MCF 10A (cell line): ENCODE results near the gene CRIP1. TPM values are rescaled to one million over a fixed set of nuclear protein-coding genes. Genes with fewer than 3 reads are reported as not detected.
A peak's percentile ranks its signal among the peaks of the same experiment; 100 is the strongest.

Experiments used
- BruUV-seq: library from RNA; stranded (reverse); fragments of 400-500 nt; replicated peaks from 2 replicates; lab custom pipeline; 2021; lab: Mats Ljungman, UMichigan
- CTCF ChIA-PET: fragments of 300-600 bp; sonication (Branson Sonifier 250); formaldehyde crosslinking; extraction: SDS; loops from one replicate; lab custom pipeline; 2021; ENCODE audit warnings: antibody characterized with exemption, inconsistent platforms; lab: Yijun Ruan, JAX
- POLR2A ChIA-PET: fragments of 300-600, 350-650 bp; sonication (Branson Sonifier 250); formaldehyde crosslinking; extraction: SDS; loops from one replicate; lab custom pipeline; 2020; ENCODE audit warnings: antibody characterized with exemption, inconsistent platforms; lab: Yijun Ruan, JAX
- DNase-seq: peaks from one replicate; pipeline ENCODE4 v3.0.0-alpha.2; 2018; ENCODE audit not compliant: unreplicated experiment
- H3K27ac Mint-ChIP-seq: one replicate; pipeline ENCODE4 v1.8.0; 2022; ENCODE audit warnings: mild to moderate bottlenecking, low read depth, mixed read lengths; ENCODE audit not compliant: unreplicated experiment
- H3K27me3 Mint-ChIP-seq: one replicate; pipeline ENCODE4 v1.8.0; 2022; ENCODE audit warnings: mixed read lengths; ENCODE audit not compliant: insufficient read depth, unreplicated experiment
- H3K36me3 Mint-ChIP-seq: one replicate; pipeline ENCODE4 v1.8.0; 2022; ENCODE audit warnings: mild to moderate bottlenecking, moderate library complexity, mixed read lengths; ENCODE audit not compliant: insufficient read depth, unreplicated experiment
- H3K4me1 Mint-ChIP-seq: one replicate; pipeline ENCODE4 v1.8.0; 2022; ENCODE audit warnings: mixed read lengths; ENCODE audit not compliant: insufficient read depth, unreplicated experiment
- H3K4me3 Mint-ChIP-seq: one replicate; pipeline ENCODE4 v1.8.0; 2022; ENCODE audit warnings: mild to moderate bottlenecking, moderate library complexity, mixed read lengths; ENCODE audit not compliant: unreplicated experiment
- H3K9me3 Mint-ChIP-seq: one replicate; pipeline ENCODE4 v1.8.0; 2022; ENCODE audit warnings: mixed read lengths; ENCODE audit not compliant: unreplicated experiment
- intact Hi-C: fragments of 100-400 bp; cut with micrococcal nuclease; formaldehyde crosslinking; loops from 2 replicates; pipeline ENCODE4 v1.14.1; 2022
- total RNA-seq: library from RNA; stranded (reverse); gene quantifications from 2 replicates; pipeline ENCODE4 v1.2.3, GENCODE V29; 2022
- TF ChIP-seq, protein P1 (sequence below): fragments of 200-600 bp; IDR thresholded peaks from one replicate; pipeline ENCODE4 v1.8.0; 2022; ENCODE audit warnings: antibody characterized with exemption, mild to moderate bottlenecking; ENCODE audit not compliant: unreplicated experiment

The CRIP1 gene
- total RNA-seq, 1 experiment from 2014 or later, result not detected

DNA sequence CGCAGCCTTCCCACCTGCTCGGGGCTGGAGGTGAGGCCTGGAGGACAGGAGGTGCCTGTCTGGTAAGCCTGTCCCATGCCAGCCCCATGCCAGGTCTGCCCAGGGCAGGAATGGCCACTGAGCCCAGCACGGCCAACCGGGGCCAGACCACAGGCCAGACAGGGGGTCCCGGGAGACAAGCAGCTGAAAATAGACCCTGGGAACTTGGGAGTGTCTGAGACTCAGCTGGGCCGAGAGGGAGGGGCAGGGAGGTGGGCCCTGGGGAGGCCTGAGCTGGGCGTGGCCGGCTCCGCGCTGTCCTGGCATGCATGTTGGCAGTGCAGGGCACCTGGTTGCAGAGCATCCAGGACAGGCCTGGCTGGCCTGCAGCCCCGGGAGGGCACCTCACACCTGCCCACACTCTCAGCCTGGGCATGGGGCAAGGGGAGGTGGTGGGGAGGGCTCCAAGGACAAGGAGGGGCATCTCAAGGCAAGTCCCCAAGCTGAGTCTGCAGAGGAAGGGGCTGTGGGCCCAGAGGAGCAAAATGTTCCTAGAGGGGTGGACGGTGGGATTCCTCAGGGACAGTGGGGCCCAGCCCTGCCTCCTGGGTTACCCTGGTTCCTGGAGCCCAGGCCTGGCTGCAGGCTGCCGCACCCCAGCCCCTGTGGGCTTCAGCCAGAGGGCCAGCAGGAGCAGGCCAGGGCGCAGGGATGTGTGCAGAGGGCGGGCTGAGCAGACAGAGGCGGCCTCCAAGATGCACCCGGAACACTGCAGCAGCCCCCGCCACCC is 3.2 kb upstream of the CRIP1 start:
- CTCF ChIA-PET, result interaction anchor here (1.3 to 2.1 kb wide), 2 partner anchors 35 to 132 kb away, joined by 4 read pairs; no protein-coding TSS in a partner anchor

DNA sequence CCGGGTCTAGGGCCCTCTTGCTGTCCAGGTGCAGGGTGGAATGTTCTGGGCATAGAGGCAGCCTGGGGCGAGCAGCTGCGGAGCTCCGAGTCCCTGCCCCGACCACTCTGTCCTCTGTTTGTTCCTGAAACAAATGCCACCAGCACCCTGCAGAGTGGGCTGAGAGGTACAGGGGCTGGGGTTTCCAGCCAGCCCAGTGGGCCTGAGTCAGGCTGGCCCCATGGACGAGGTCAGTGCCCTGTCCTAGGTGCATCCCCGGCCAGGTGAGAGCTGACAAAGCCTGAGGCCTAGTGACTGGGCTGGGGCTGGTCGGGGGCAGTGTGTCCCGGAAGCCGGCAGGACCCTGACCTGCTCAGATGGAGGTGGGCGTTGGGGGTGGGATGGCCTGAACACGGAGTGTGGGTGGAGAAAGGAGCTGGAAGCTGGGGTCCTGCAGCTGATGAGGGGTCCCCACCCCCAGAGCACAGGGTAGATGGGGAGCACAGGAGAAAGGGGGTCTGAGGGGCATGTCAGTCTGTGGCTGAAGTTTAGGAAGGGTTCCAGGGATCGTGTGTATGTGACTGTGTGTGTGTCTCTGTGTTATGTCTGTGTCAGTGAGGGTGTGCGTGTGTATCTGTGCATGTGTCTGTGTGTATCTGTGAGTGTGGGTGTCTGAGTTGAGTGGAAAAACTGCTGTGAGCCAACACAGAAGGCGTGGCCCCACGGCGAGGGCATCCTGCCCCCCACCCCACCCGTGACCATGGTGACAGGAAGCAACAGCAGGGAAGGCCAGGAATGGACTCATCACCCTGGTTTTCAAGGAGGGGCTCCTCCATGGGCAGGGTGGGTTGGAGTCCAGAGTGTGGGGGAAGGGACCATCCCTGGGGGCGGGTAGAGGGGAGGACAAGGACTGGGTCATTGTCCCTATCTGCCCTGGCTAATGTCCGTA is 2.4 kb upstream of the CRIP1 start:
- H3K9me3 Mint-ChIP-seq, result no peaks in the 10 kb centered on the region
- no peak overlapping the region for H3K27ac Mint-ChIP-seq
- intact Hi-C loops, result no loop called here
- no peaks in the 10 kb centered on the region for H3K27me3 Mint-ChIP-seq
- ChIA-PET CTCF (no interaction called here), POLR2A (no interaction called here)
- TF ChIP-seq, protein P1, sequence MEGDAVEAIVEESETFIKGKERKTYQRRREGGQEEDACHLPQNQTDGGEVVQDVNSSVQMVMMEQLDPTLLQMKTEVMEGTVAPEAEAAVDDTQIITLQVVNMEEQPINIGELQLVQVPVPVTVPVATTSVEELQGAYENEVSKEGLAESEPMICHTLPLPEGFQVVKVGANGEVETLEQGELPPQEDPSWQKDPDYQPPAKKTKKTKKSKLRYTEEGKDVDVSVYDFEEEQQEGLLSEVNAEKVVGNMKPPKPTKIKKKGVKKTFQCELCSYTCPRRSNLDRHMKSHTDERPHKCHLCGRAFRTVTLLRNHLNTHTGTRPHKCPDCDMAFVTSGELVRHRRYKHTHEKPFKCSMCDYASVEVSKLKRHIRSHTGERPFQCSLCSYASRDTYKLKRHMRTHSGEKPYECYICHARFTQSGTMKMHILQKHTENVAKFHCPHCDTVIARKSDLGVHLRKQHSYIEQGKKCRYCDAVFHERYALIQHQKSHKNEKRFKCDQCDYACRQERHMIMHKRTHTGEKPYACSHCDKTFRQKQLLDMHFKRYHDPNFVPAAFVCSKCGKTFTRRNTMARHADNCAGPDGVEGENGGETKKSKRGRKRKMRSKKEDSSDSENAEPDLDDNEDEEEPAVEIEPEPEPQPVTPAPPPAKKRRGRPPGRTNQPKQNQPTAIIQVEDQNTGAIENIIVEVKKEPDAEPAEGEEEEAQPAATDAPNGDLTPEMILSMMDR, result no peak
- no peak for DNase-seq
- H3K36me3 Mint-ChIP-seq, result peaks cover 12% of the 10 kb centered on the region
- H3K4me1 Mint-ChIP-seq, result peaks cover 20% of the 10 kb centered on the region
- no TSS peak for BruUV-seq
- no peak overlapping the region for H3K4me3 Mint-ChIP-seq

More for the DNA sequence above, 3.2 kb upstream of the CRIP1 start:
- Mint-ChIP-seq H3K4me1 (peaks cover 20% of the 10 kb centered on the region), H3K27ac (peak overlapping the region; percentile 99), H3K36me3 (peaks cover 12% of the 10 kb centered on the region), H3K27me3 (no peaks in the 10 kb centered on the region), H3K4me3 (no peak overlapping the region), H3K9me3 (no peaks in the 10 kb centered on the region)
- intact Hi-C loops, result no loop called here
- POLR2A ChIA-PET, result no interaction called here
- peak; percentile 37 for DNase-seq
- BruUV-seq, result no TSS peak
- TF ChIP-seq, protein P1, result no peak

DNA sequence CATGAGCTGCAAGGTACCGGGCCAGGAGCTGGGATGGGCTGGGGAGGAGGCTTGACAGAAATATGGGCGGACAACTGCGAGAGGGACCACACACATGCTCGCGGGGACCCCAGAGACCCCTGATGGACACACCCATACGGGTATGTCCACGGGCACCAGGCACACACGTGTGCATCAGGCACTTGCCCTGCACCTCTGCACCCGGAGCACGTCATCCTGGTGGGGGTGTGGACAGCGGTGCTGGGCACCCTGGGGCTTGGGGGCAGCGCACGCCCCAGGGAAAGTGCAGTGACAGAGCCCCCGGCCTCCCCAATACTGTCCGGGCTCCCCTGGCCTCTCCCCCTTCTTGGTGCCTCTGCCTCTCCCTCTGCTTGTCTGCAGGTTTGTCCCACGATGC is 1.7 kb upstream of the CRIP1 start:
- no TSS peak for BruUV-seq
- H3K27me3 Mint-ChIP-seq, result no peaks in the 10 kb centered on the region
- H3K9me3 Mint-ChIP-seq, result no peaks in the 10 kb centered on the region
- ChIA-PET CTCF (interaction anchor here (1.1 kb wide), 1 partner anchor 12 kb away, joined by 3 read pairs; no protein-coding TSS in a partner anchor), POLR2A (no interaction called here)
- DNase-seq, result no peak
- no peak overlapping the region for H3K27ac Mint-ChIP-seq
- peaks cover 12% of the 10 kb centered on the region for H3K36me3 Mint-ChIP-seq
- peaks cover 20% of the 10 kb centered on the region for H3K4me1 Mint-ChIP-seq
- intact Hi-C loops, result no loop called here
- H3K4me3 Mint-ChIP-seq, result no peak overlapping the region
- TF ChIP-seq, protein P1, result no peak

DNA sequence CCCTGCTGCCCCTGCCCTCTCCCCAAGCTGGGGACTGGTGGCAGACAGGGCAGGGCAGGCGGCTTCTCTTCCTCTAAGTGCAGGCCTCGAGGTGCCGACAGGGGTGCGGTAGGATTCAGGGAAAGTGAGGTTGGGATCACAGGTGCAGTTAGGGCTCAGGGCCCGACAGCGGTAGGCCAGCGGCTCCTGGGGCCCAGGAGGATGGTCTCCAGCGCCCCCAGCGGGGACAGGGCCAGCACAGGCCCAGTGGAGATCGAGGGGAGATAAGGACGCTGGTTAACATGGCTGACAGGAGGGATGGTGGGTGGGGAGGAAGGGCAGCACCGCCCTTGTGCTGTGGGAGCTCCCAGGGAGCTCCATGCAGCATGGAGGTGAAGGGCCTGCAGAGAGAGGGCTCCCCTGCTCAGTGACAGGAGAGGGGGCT is 935 bp upstream of the CRIP1 start:
- CTCF ChIA-PET, result interaction anchor here (0.6 to 1.1 kb wide), 2 partner anchors 12 to 115 kb away, joined by 3 to 5 read pairs; no protein-coding TSS in a partner anchor
- peaks cover 12% of the 10 kb centered on the region for H3K36me3 Mint-ChIP-seq
- DNase-seq, result no peak
- intact Hi-C loops, result no loop called here
- TF ChIP-seq, protein P1, result no peak
- POLR2A ChIA-PET, result no interaction called here
- no peak overlapping the region for H3K27ac Mint-ChIP-seq
- no peaks in the 10 kb centered on the region for H3K27me3 Mint-ChIP-seq
- no peaks in the 10 kb centered on the region for H3K9me3 Mint-ChIP-seq
- no TSS peak for BruUV-seq
- no peak overlapping the region for H3K4me3 Mint-ChIP-seq
- H3K4me1 Mint-ChIP-seq, result peaks cover 20% of the 10 kb centered on the region
